Activated CD8-positive, alpha-beta T cell treated with anti-CD3 and anti-CD28 coated beads for 36 hours (primary cell): ENCODE measurements around the gene CELA3A. TPM values are rescaled to one million over a fixed set of nuclear protein-coding genes. Genes with fewer than 3 reads are reported as not detected.

Source experiments
- ATAC-seq: fragments of 200-7000 bp; cut with Tn5 transposase; one replicate; pipeline ENCODE4 v1.10.0; 2021; ENCODE audit warnings: mild to moderate bottlenecking, moderate library complexity
- CTCF ChIA-PET: fragments of 350-600 bp; sonication (Branson Sonifier 250); formaldehyde crosslinking; loops from one replicate; lab custom pipeline; 2021; ENCODE audit warnings: antibody characterized with exemption; lab: Charles Lee
- POLR2A ChIA-PET: fragments of 350-600 bp; sonication (Branson Sonifier 250); formaldehyde crosslinking; loops from one replicate; lab custom pipeline; 2021; ENCODE audit warnings: antibody characterized with exemption; lab: Charles Lee
- DNase-seq: peaks from one replicate; pipeline ENCODE4 v3.0.0-alpha.2; 2020
- H3K27ac Mint-ChIP-seq: one replicate; pipeline ENCODE4 v1.8.0; 2021; ENCODE audit warnings: mild to moderate bottlenecking, mixed read lengths
- H3K27me3 Mint-ChIP-seq: one replicate; pipeline ENCODE4 v1.8.0; 2021; ENCODE audit warnings: mixed read lengths
- H3K36me3 Mint-ChIP-seq: one replicate; pipeline ENCODE4 v1.8.0; 2021; ENCODE audit warnings: low read depth, mixed read lengths
- H3K4me1 Mint-ChIP-seq: one replicate; pipeline ENCODE4 v1.8.0; 2021; ENCODE audit warnings: low read depth, mixed read lengths
- H3K4me3 Mint-ChIP-seq: one replicate; pipeline ENCODE4 v1.8.0; 2021; ENCODE audit warnings: mild to moderate bottlenecking, moderate library complexity, mixed read lengths
- H3K9me3 Mint-ChIP-seq: one replicate; pipeline ENCODE4 v1.8.0; 2021; ENCODE audit warnings: mixed read lengths
- intact Hi-C: fragments of 100-400 bp; cut with micrococcal nuclease; formaldehyde crosslinking; loops from one replicate; pipeline ENCODE4 v1.10.0; 2022
- total RNA-seq, 2 experiments: library from RNA; stranded (reverse); gene quantifications; one replicate each; pipeline ENCODE4 v1.2.3, GENCODE V29; 2021
- TF ChIP-seq, protein P1 (sequence below): fragments of 200-600 bp; IDR thresholded peaks from one replicate; pipeline ENCODE4 v1.8.0; 2022; ENCODE audit warnings: antibody characterized with exemption, mild to moderate bottlenecking

Gene CELA3A
- total RNA-seq, 2 experiments from 2014 or later = not detected

DNA sequence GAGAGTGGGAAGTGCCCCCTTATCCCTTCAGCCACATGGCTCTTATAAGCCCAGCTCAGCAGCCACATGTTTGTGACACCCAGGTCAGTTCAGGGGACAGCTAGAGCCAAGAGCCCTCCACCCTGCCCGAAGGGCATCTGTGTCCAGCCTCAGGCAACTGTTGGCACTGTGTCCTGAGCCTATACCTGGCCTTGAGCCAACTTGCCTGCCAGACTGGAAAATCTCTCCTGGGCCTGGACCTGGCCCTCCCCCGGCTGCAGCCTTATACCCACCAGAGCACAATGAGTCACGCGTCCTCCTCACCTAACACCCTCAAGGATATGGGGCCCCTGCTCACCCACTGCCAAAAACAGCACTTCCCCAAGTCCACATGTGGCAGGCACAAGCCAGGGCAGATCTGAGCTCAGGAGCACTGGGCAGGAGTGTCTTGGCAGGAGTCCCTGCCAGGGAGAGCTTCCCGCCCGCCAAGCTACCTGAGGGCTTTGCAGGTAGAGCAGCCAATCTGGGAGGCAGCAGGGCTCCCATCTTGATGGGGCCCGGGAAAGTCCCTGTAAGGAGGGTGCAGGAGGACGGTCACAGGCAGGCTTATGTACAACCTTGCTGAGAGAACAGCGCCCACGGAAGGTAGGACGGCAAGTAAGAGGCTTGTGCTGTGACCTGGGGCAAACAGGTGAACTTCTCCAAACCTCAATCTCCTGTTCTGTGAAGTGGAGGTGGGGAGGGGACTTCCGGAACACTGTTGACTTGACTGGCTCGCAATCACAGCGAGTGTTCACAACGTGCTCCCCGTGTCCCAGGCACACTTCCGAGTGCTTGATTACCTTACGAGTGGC lies 44.5 kb upstream of the CELA3A start:
- Mint-ChIP-seq H3K9me3 (no peaks in the 10 kb centered on the region), H3K27ac (peak overlapping the region; percentile 92), H3K27me3 (no peaks in the 10 kb centered on the region), H3K4me1 (peaks cover 29% of the 10 kb centered on the region), H3K4me3 (peak overlapping the region; percentile 62), H3K36me3 (no peaks in the 10 kb centered on the region)
- CTCF ChIA-PET = interaction anchor here (1.3 to 1.6 kb wide), 2 partner anchors 14 to 34 kb away, joined by 3 to 5 read pairs; no protein-coding TSS in a partner anchor
- POLR2A ChIA-PET = interaction anchor here (1.0 to 1.7 kb wide), 5 partner anchors 21 to 175 kb away, joined by 3 read pairs; no protein-coding TSS in a partner anchor
- ATAC-seq (peak; percentile 90), DNase-seq (peak; percentile 77)
- TF ChIP-seq, protein P1, sequence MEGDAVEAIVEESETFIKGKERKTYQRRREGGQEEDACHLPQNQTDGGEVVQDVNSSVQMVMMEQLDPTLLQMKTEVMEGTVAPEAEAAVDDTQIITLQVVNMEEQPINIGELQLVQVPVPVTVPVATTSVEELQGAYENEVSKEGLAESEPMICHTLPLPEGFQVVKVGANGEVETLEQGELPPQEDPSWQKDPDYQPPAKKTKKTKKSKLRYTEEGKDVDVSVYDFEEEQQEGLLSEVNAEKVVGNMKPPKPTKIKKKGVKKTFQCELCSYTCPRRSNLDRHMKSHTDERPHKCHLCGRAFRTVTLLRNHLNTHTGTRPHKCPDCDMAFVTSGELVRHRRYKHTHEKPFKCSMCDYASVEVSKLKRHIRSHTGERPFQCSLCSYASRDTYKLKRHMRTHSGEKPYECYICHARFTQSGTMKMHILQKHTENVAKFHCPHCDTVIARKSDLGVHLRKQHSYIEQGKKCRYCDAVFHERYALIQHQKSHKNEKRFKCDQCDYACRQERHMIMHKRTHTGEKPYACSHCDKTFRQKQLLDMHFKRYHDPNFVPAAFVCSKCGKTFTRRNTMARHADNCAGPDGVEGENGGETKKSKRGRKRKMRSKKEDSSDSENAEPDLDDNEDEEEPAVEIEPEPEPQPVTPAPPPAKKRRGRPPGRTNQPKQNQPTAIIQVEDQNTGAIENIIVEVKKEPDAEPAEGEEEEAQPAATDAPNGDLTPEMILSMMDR = no peak
- intact Hi-C loops = no loop called here

- DNase-seq = no peak
- Mint-ChIP-seq H3K4me3 (no peak overlapping the region), H3K36me3 (no peaks in the 10 kb centered on the region), H3K4me1 (peaks cover 24% of the 10 kb centered on the region), H3K9me3 (no peaks in the 10 kb centered on the region), H3K27ac (no peak overlapping the region), H3K27me3 (no peaks in the 10 kb centered on the region)
- intact Hi-C loops = no loop called here
- ChIA-PET CTCF (interaction anchor here (0.9 kb wide), 1 partner anchor 302 kb away, joined by 3 read pairs; no protein-coding TSS in a partner anchor), POLR2A (no interaction called here)
- TF ChIP-seq, protein P1 = no peak
- ATAC-seq = no peak
Measured at GRCh38 chr1:21961337-21961736, 40.1 kb upstream of the CELA3A start.

DNA sequence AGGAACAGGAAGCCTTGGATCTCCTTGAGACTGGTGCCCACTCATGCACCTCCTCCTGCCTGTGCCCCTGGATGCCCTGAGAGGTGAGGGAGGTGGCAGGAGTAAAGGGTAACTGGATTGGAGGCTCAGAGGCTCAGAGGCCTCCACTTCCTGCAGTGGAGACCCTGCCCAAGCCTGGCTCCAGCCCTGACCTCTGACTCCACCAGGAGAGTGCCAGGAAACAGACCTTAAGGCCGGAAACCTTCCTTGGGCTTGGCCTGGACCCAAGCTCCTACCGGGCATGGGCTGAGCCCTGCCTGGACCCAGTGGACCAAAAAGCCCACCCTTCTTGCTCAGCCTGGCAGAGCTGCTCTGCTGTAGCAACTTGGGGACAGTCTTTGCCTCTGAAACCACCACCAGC lies 39.7 kb upstream of the CELA3A start:
- Mint-ChIP-seq H3K9me3 (no peaks in the 10 kb centered on the region), H3K36me3 (no peaks in the 10 kb centered on the region), H3K4me3 (no peak overlapping the region), H3K27ac (no peak overlapping the region), H3K27me3 (no peaks in the 10 kb centered on the region), H3K4me1 (peaks cover 19% of the 10 kb centered on the region)
- TF ChIP-seq, protein P1 = no peak
- intact Hi-C loops = no loop called here
- DNase-seq (no peak), ATAC-seq (no peak)
- ChIA-PET CTCF (interaction anchor here (0.9 to 2.2 kb wide), 2 partner anchors 11 to 302 kb away, joined by 3 to 11 read pairs; no protein-coding TSS in a partner anchor), POLR2A (no interaction called here)

DNA sequence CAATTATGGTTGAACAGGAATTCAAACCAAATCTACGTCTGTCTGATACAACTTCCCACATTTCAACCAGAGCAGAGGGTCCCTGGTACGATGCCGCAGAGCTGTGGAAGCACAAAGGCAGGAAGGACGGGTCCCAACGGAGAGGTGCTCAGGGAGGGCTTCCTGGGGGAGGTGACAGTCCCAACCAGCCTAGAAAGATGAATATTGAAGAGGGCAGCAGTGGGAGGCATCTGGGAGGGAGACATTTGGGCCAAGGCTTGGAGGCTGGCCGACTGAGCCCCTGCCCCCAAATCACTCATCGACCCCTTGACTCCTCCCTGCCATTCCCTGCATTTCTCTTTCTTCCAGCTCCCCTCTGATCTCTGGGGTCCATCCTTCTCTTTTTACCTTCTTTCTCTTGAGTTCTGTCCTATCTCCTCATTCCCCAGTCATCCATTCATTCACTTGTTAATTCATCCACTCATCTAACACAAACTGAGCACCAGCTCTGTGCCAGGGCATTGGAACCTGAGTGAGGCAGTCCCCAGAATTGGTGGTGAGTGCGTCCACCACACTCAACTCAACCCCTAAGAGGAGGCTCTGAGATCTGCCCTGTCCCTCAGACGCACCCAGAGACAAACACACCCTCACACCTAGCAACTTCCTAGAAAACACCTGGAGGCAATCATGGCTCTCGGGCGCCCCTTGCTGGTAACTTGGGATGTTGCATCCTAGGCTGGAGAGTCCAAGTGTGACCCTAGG lies 37.8 kb upstream of the CELA3A start:
- Mint-ChIP-seq H3K27me3 (no peaks in the 10 kb centered on the region), H3K4me1 (peaks cover 4% of the 10 kb centered on the region), H3K4me3 (no peak overlapping the region), H3K27ac (peak overlapping the region; percentile 21), H3K9me3 (no peaks in the 10 kb centered on the region), H3K36me3 (no peaks in the 10 kb centered on the region)
- ATAC-seq (peak; percentile 99), DNase-seq (peak; percentile 91)
- ChIA-PET CTCF (interaction anchor here (0.7 to 2.2 kb wide), 15 partner anchors 12 to 311 kb away, joined by 3 to 11 read pairs (median 3); no protein-coding TSS in a partner anchor), POLR2A (interaction anchor here (0.5 to 0.6 kb wide), 2 partner anchors 39 to 367 kb away, joined by 3 read pairs; no protein-coding TSS in a partner anchor)
- intact Hi-C loops = no loop called here
- TF ChIP-seq, protein P1 = peak; percentile 89
